ENCODE measurements around the gene CADM1. TPM values are rescaled to one million over a fixed set of nuclear protein-coding genes. Genes with fewer than 3 reads are reported as not detected.

Gene CADM1
- total and polyA plus RNA-seq, 8 donors: 6.3 to 38.8 (median 24.5) TPM

DNA sequence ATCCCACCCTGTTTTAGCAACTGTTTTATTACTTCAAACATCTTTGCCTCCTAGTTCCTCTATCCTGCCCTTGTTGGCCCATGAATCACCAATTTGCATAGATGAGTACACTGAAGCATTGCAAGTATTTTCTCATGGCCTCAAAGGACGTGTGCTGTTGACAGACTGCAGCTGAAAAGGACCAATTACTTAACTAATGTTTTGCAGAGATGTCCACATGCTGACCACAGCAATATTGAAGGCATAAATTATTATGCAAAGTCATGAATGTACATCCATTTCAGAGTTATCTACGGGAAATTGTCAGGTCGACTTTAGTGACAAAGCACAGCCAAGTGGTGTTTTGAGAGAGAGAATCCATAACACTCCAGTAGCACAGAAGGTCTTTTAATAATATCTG lies 64.8 kb downstream of the CADM1 start:
- no peaks in the 10 kb centered on the region for H3K9me3 ChIP-seq
- TF ChIP-seq CTCF (IDR thresholded peaks at IDR 0.05): no peak
- no peaks in the 10 kb centered on the region for H3K27me3 ChIP-seq
- H3K36me3 ChIP-seq: no peaks in the 10 kb centered on the region
- H3K4me3 ChIP-seq: no peak overlapping the region
- no peak overlapping the region for H3K27ac ChIP-seq
- H3K4me1 ChIP-seq: no peaks in the 10 kb centered on the region
- FAIRE-seq (no peak), DNase-seq (no peak), ATAC-seq (peak in 2 of 4 donors; percentile 38 to 74)
- 40 to 45% methylated on average over 3 of the region's 3 CpGs for WGBS, 2 donors
- intact Hi-C loops (cut with DNase I): no loop called here

DNA sequence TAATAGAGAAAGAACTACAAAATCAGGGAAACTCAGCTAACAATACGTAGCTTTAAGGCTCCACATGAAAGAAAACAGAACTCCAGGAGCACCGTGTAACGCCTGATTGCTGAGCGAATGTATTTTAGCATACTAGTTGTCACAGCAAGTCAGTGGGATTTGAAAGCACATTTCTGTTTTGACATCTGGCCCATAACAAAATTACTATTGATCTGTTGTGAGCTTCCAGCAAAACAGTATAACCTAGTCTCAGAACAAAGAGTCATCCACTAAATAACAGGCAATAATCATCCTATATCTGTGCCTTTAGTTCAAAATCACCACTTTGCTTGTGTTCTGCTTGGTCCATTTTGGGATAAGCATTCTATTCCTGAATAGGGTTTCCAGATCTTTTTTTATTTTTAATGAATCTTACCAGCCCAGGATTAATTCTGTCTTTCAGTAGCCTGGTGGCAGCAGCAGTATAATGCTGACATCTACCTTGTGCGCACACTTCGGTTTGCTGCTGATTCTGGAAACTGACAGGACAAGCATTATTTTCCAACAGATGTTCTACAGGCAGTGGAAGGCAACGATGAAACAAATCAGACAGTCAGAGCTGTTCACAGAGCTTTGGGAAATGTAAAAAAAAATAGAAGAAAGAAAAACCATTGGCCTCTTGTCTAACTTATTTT lies 66.2 kb downstream of the CADM1 start:
- no peaks in the 10 kb centered on the region for H3K4me1 ChIP-seq
- H3K36me3 ChIP-seq: no peaks in the 10 kb centered on the region
- no peak for FAIRE-seq
- peak in 1 of 4 donors; percentile 43 for ATAC-seq
- H3K9me3 ChIP-seq: no peaks in the 10 kb centered on the region
- WGBS, 2 donors: 71 to 79% methylated on average over 7 of the region's 7 CpGs
- no peak for TF ChIP-seq CTCF (IDR thresholded peaks at IDR 0.05)
- DNase-seq: no peak
- H3K27ac ChIP-seq: no peak overlapping the region
- intact Hi-C loops (cut with DNase I): no loop called here
- H3K27me3 ChIP-seq: no peaks in the 10 kb centered on the region
- no peak overlapping the region for H3K4me3 ChIP-seq

GRCh38 chr11:115430345-115430744 lies 73.9 kb downstream of the CADM1 start:
- 95 to 97% methylated on average over 1 of the region's 1 CpG for WGBS, 2 donors
- FAIRE-seq: no peak
- no peaks in the 10 kb centered on the region for H3K4me1 ChIP-seq
- no peak overlapping the region for H3K4me3 ChIP-seq
- no peak for TF ChIP-seq CTCF (IDR thresholded peaks at IDR 0.05)
- intact Hi-C loops (cut with DNase I): no loop called here
- H3K27me3 ChIP-seq: no peaks in the 10 kb centered on the region
- no peaks in the 10 kb centered on the region for H3K36me3 ChIP-seq
- ATAC-seq: no peak
- H3K9me3 ChIP-seq: no peaks in the 10 kb centered on the region
- H3K27ac ChIP-seq: no peak overlapping the region
- DNase-seq: no peak

DNA sequence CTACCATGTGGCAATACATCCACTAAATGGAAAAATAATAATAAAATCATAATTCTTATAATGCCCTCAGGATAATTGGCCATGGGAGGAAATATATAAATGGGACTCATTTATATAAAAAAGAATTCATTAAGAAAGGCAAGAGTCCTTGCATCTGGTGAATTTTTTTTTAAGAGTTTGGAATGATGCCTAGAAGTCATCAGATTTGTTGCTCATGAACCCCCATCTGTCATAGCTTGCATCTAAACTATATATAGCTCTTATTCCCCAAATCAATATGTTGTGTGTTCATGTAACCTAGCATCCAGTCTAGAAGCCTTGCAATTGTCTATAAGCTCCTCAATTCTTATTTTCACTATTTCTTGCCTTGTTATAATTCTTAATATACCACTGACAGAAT lies 75.9 kb downstream of the CADM1 start:
- Histone ChIP-seq H3K36me3 (no peaks in the 10 kb centered on the region), H3K27me3 (no peaks in the 10 kb centered on the region), H3K9me3 (no peaks in the 10 kb centered on the region), H3K4me3 (no peak overlapping the region), H3K4me1 (no peaks in the 10 kb centered on the region), H3K27ac (no peak overlapping the region)
- ATAC-seq: no peak
- intact Hi-C loops (cut with DNase I): no loop called here
- FAIRE-seq: no peak
- DNase-seq: no peak
- no peak for TF ChIP-seq CTCF (IDR thresholded peaks at IDR 0.05)

- WGBS, 2 donors: 70 to 73% methylated on average over 7 of the region's 7 CpGs
- no peaks in the 10 kb centered on the region for H3K4me1 ChIP-seq
- H3K4me3 ChIP-seq: no peak overlapping the region
- TF ChIP-seq CTCF (IDR thresholded peaks at IDR 0.05): no peak
- FAIRE-seq (no peak), ATAC-seq (no peak), DNase-seq (no peak)
- no peaks in the 10 kb centered on the region for H3K36me3 ChIP-seq
- intact Hi-C loops (cut with DNase I): no loop called here
- no peaks in the 10 kb centered on the region for H3K9me3 ChIP-seq
- no peak overlapping the region for H3K27ac ChIP-seq
- H3K27me3 ChIP-seq: no peaks in the 10 kb centered on the region
Measured at GRCh38 chr11:115425816-115426215, 78.4 kb downstream of the CADM1 start.
